ENCODE results near the gene ITGB5. TPM values are rescaled to one million over a fixed set of nuclear protein-coding genes. Genes with fewer than 3 reads are reported as not detected.

Gene ITGB5
- total RNA-seq, 1 donor from 2014 or later = 95.1 TPM

DNA sequence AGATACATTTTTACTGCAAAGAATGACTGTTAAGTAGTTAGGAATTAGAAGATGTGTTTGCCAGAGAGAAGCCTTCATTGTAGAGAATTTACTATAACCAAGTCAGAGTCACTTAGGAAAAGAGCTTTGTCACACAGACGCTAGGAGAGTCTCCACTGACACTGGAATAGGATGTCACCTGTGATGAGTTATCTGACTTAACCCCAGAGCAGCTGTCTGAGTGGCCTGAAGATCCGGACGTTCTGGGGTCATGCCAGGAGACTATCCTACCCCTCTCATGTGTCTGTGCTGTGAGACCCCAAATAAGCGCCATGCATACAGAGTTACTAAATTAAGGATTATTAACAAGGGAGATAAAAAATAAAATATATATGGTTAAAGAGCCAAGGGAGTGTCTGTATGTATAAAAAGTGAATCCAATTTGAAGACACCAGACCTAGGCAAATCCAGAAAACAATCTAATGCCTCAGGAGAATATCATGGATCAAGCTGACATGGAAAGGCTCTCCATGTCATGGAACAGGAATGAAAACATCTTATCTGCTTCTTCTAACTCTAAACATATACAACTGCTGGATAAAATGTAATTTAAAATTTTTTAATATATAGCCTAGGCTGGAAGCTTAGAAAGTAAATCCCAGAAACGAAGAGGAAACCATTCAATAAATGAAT, 43.5 kb downstream of the ITGB5 start:
- DNase-seq = no peak
- no peak for ATAC-seq
- H3K4me3 ChIP-seq = no peak overlapping the region
- no peaks in the 10 kb centered on the region for H3K27me3 ChIP-seq
- H3K36me3 ChIP-seq = no peaks in the 10 kb centered on the region
- TF ChIP-seq, protein P1, sequence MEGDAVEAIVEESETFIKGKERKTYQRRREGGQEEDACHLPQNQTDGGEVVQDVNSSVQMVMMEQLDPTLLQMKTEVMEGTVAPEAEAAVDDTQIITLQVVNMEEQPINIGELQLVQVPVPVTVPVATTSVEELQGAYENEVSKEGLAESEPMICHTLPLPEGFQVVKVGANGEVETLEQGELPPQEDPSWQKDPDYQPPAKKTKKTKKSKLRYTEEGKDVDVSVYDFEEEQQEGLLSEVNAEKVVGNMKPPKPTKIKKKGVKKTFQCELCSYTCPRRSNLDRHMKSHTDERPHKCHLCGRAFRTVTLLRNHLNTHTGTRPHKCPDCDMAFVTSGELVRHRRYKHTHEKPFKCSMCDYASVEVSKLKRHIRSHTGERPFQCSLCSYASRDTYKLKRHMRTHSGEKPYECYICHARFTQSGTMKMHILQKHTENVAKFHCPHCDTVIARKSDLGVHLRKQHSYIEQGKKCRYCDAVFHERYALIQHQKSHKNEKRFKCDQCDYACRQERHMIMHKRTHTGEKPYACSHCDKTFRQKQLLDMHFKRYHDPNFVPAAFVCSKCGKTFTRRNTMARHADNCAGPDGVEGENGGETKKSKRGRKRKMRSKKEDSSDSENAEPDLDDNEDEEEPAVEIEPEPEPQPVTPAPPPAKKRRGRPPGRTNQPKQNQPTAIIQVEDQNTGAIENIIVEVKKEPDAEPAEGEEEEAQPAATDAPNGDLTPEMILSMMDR (IDR thresholded peaks at IDR 0.05) = no peak
- H3K4me1 ChIP-seq = peaks cover 25% of the 10 kb centered on the region
- H3K9me3 ChIP-seq = no peaks in the 10 kb centered on the region
- H3K27ac ChIP-seq = no peak overlapping the region
- intact Hi-C loops (cut with DNase I) = no loop called here

DNA sequence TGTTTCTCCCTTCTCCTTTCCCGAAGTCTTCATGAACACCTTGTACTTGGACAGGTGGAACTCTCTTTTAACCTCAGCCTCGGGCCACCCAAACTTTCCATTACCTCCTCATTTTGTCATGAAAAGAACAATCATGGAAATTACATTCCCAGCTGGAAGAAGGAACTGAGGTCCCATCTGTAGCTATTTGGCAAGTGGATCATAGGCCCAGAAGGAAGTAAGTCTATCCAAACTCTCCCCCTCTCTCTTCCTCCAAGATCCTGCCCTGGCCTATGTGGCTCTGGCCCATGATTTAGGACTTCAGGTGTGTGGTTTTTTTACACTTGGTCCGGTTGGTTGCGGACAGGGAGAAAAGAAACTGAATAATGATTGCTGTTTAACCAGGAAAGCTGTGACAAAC, 44.1 kb downstream of the ITGB5 start:
- Histone ChIP-seq H3K36me3 (no peaks in the 10 kb centered on the region), H3K9me3 (no peaks in the 10 kb centered on the region), H3K4me1 (peaks cover 29% of the 10 kb centered on the region), H3K27ac (no peak overlapping the region), H3K27me3 (no peaks in the 10 kb centered on the region), H3K4me3 (no peak overlapping the region)
- ATAC-seq (no peak), DNase-seq (no peak)
- TF ChIP-seq, protein P1 (IDR thresholded peaks at IDR 0.05) = no peak
- intact Hi-C loops (cut with DNase I) = no loop called here

DNA sequence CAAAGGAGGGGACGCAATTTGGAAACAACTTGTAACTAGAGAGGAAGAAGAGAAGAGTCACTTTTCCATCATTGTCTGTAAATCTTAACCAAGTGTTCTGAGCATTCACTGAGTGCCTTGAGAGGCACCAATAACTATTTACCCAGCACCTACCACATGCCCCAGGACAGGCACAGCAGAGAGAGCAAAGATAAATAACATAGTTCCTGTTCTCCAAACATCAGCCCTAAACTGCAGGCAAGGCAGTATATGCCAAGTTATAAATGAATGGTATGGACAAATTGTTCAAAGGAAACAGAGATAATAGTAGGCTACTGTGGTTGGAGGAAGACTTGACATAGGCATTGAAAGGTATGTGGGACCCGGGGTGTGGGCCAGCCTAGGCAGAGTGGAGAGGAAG, 45.6 kb downstream of the ITGB5 start:
- Histone ChIP-seq H3K4me3 (no peak overlapping the region), H3K9me3 (no peaks in the 10 kb centered on the region), H3K27me3 (no peaks in the 10 kb centered on the region), H3K4me1 (peaks cover 39% of the 10 kb centered on the region), H3K27ac (no peak overlapping the region), H3K36me3 (no peaks in the 10 kb centered on the region)
- ATAC-seq = no peak
- DNase-seq = no peak
- TF ChIP-seq, protein P1 (IDR thresholded peaks at IDR 0.05) = no peak
- intact Hi-C loops (cut with DNase I) = no loop called here

DNA sequence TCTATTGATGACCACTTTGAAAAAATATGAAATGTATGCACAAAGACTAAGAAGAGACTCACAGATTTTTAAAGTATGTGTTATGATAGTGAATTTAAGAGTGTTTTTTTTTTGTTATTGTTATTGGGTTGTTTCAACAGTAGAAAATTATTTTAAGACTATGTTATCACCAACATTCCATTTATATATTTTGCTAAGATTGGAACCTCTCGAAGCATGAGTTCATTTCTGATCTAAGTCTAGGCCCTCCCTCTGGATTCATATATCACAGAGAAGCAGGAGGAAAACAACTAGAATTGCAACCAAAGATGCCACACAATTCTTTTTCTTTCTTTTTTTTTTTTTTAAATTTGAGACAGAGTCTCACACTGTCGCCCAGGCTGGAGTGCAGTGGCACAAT, 46.8 kb downstream of the ITGB5 start:
- Histone ChIP-seq H3K36me3 (no peaks in the 10 kb centered on the region), H3K27me3 (no peaks in the 10 kb centered on the region), H3K9me3 (no peaks in the 10 kb centered on the region), H3K27ac (no peak overlapping the region), H3K4me3 (no peak overlapping the region), H3K4me1 (peaks cover 43% of the 10 kb centered on the region)
- no peak for DNase-seq
- TF ChIP-seq, protein P1 (IDR thresholded peaks at IDR 0.05) = no peak
- no peak for ATAC-seq
- intact Hi-C loops (cut with DNase I) = no loop called here

DNA sequence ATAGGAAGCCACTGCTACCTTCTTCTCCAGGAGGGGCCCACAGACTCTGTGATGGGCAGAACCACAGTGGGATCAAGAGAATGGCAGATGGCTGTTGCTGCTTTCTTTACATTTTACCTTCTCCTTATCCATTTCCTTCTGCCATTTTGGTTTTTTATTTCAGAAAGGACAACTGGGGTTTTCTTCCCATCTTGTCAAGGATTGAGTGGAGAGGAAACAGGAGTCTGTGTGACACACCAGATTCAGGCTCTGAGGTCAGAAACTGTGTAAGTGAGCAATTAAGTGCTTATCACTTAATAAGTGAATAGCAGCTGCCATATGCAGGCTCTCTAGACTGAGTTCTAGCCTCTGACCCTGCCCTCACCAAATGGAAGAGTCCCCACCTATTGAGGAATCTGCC, 47.3 kb downstream of the ITGB5 start:
- TF ChIP-seq, protein P1 (IDR thresholded peaks at IDR 0.05) = no peak
- ATAC-seq (no peak), DNase-seq (no peak)
- H3K9me3 ChIP-seq = no peaks in the 10 kb centered on the region
- no peak overlapping the region for H3K27ac ChIP-seq
- no peak overlapping the region for H3K4me3 ChIP-seq
- H3K27me3 ChIP-seq = no peaks in the 10 kb centered on the region
- H3K4me1 ChIP-seq = peaks cover 43% of the 10 kb centered on the region
- intact Hi-C loops (cut with DNase I) = no loop called here
- H3K36me3 ChIP-seq = no peaks in the 10 kb centered on the region

DNA sequence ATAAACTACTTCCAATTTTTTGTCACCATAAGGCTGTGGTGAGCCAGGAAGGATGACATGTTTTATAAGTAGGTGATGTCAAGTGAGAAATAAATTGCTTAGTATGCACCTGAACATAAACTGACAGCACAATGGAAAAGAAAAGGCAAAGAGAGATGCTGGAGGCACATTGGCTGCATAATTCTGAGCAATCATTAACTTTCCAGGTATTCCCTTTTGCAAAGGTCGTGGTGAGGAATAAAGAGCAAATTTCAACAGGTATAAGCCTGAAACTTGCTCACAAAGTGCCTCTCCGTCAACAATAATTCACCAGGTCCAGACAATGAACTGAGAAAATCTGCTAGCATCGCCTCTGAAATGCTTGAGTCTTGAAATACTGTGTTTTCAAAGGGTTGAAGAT, 48.2 kb downstream of the ITGB5 start:
- TF ChIP-seq, protein P1 (IDR thresholded peaks at IDR 0.05) = no peak
- no peak overlapping the region for H3K27ac ChIP-seq
- H3K27me3 ChIP-seq = no peaks in the 10 kb centered on the region
- H3K9me3 ChIP-seq = no peaks in the 10 kb centered on the region
- peaks cover 41% of the 10 kb centered on the region for H3K4me1 ChIP-seq
- H3K36me3 ChIP-seq = no peaks in the 10 kb centered on the region
- no peak overlapping the region for H3K4me3 ChIP-seq
- no peak for ATAC-seq
- DNase-seq = no peak
- intact Hi-C loops (cut with DNase I) = no loop called here
